GM21367 (cell line): Measurements from ENCODE around the gene MOV10L1.

Experiments used
- ATAC-seq: cut with Tn5 transposase; IDR thresholded peaks from one replicate; pipeline ENCODE4 v1.9.1; 2021; ENCODE audit not compliant: unreplicated experiment

MOV10L1 gene

GRCh38 chr22:50058906-50059880 lies 30.6 kb upstream of the MOV10L1 start:
- ATAC-seq: no peak

GRCh38 chr22:50059881-50060262 lies 29.9 kb upstream of the MOV10L1 start:
- ATAC-seq: no peak

DNA sequence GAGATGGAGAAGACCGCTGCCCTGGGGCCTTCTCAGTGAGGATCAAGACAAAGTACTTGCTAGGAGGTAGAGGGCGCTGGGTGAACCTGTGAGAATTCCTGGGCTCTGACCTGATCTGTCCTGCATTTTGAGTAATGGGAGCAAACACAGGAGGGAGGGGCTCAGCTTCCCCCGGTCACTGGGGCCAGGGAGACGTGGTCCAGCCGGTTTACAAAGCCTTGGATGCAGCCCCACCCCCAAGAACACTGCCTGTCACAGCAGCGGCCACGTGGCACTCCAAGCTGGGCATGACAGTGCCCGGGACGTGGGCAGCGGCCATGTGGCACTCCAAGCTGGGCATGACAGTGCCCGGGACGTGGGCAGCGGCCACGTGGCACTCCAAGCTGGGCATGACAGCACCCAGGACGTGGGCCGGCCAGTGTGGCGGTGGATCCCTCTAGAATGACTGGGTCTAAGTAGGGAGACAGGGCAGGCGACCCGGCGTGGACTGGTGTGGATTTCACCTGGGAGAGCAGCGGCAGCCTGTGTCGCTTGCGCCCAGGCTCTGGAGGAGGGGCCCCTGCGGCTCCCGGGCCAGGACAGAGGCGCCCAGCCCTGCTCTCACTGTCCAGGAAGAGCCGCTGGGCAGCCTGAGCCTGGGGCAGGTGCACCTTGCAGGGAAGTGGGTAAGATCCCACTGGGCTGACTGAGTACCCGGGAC lies 29.2 kb upstream of the MOV10L1 start:
- ATAC-seq: no peak

- ATAC-seq: no peak
Measured at GRCh38 chr22:50061141-50061823, 28.5 kb upstream of the MOV10L1 start.

DNA sequence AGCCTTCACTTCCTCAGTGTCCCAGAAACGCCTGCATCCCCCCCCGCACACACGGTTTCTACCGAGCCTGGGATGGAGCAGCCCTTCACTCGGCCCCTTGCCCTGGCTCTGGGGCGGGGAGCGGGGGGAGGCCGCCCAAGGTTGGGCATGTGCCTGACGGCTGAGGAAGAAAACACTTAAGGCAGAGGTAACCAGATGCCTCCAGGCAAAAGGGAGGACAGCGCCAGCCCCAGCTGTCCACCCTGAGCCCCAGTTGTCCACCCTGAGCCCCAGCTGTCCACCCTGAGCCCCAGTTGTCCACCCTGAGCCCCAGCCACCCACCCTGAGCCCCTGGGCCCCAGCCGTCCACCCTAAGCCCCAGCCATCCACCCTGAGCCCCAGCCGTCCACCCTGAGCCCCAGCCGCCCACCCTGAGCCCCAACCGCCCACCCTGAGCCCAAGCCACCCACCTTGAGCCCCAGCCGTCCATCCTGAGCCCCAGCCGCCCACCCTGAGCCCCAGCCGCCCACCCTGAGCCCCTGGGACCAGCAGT lies 27.9 kb upstream of the MOV10L1 start:
- ATAC-seq: no peak

- ATAC-seq: no peak
Measured at GRCh38 chr22:50062509-50063135, 27.2 kb upstream of the MOV10L1 start.

DNA sequence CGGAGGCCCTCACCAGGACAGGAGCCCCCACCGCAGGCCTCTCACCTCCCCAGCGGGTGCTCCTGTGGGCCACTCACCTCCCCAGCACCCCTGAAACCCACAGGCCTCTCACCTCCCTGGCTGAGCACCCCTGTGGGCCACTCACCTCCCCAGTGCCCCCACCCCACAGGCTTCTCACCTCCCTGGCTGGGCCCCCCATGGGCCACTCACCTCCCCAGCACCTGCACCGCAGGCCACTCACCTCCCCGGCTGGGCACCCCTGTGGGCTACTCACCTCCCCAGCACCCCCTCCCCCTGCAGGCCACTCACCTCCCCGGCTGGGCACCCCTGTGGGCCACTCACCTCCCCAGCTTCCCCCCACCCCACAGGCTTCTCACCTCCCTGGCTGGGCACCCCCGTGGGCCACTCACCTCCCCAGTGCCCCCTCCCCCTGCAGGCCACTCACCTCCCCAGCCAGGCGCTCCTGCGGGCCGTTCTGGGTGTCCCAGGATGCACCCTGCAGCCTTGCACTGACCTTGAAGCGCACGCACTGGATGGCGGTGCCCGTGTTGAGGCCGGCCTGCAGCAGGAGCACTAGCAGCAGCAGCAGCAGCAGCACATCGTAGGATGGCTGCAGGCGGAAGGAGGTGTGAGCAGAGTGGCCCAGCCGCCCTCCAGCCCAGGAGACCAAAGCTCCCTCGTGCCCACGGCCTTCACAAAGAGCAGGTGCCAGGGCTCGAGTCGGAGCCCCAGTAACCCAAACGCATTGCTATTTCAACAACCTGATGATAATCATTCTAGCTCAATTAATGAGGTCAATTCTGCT lies 26.0 kb upstream of the MOV10L1 start:
- ATAC-seq: no peak

DNA sequence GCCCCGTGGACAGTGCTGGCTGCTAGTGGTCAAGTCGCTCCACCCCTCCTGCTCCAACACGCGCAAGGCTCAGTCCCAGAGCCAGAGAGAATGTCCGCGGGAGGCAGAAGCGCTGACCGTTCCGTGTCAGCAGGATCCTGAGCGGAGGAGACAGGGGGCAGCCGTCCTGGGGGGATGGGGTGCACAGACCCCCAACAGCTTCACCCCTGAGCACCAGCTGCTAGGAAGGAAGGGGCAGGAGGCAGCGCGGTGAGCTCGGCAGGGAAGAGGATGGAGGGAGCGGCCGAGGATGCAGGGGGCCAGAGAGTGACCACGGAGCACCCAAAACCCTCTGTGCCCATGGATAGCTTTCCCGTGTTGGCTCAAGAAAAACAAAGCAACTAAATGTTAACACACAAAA lies 25.4 kb upstream of the MOV10L1 start:
- no peak for ATAC-seq

GRCh38 chr22:50067244-50067643 lies 22.6 kb upstream of the MOV10L1 start:
- no peak for ATAC-seq

GRCh38 chr22:50068096-50068495 lies 21.7 kb upstream of the MOV10L1 start:
- no peak for ATAC-seq

DNA sequence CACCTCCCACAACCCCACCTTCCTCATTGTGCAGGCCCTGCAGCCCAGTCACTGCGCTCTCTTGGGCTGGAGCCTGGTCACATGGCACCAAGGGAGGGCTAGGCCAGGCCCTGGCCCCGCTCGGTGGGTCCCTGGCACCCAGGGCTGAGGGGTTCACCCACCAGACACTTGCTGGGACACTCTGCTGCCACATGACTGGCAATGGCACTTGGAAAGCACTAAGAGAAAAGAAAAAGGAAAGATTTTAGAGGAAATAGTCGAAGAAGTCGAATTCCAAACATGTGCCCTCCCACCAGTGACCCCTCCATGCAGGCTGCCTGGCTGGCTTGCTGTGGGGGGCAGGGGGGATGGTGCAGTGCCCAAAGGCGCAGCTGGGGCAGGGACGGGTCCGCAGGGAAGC lies 19.4 kb upstream of the MOV10L1 start:
- ATAC-seq: no peak

DNA sequence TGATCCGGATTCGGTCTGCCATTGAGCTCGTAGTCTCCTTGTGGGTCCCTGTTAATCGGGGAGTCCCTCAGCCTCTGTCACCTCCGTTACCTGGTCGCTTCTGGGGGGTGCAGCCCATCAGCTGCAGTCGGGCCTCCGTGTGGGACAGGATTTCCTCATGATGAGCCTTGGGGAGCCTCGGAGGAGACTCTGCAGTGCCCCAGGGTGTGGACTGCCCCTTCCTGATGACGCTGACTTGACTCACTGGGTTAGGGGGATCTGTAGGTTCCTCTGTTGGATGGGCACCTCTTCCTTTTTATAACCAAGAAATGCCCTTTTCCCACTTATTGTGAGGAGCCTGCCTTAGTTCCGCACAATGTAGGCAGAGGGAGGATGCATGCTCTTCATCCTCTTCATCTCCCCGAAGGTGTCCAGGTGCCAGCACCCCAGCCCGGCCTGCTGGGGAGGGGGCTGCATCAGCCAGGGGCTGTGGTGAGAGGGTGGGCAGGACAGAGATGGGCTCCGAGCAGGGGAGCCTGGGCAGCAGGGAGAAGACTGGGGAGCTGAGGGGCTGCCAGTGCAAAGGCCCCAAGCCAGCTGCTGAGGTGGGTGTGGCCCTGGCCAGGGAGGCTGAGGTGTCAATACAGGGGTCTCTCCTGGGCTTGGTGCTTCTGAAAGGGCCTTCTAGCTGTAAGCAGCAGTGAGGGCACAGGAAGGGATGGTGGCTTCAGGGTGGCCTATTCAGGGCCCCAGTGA lies 18.2 kb upstream of the MOV10L1 start:
- no peak for ATAC-seq

DNA sequence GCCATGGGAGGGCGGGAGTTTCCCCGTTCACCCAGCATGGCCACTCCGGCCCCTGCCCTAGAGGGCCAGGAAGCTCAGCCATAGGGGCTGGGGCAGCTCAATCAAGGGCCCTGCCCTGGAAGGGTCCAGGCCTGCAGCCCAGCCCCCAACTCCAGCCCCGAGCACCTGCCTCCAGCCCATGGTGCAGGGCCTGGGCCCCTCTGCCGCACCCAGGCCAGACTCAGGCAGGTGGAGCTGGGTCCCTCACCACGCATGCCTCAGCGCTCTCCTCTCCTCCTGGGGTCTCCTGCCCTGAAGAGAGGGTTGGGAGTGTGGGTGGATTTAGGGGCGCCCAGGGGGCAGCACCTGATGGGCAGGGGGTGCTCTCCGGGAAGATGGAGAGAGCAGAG lies 17.6 kb upstream of the MOV10L1 start:
- no peak for ATAC-seq

GRCh38 chr22:50072714-50073538 lies 16.9 kb upstream of the MOV10L1 start:
- ATAC-seq: no peak

GRCh38 chr22:50074056-50074455 lies 15.8 kb upstream of the MOV10L1 start:
- ATAC-seq: no peak

DNA sequence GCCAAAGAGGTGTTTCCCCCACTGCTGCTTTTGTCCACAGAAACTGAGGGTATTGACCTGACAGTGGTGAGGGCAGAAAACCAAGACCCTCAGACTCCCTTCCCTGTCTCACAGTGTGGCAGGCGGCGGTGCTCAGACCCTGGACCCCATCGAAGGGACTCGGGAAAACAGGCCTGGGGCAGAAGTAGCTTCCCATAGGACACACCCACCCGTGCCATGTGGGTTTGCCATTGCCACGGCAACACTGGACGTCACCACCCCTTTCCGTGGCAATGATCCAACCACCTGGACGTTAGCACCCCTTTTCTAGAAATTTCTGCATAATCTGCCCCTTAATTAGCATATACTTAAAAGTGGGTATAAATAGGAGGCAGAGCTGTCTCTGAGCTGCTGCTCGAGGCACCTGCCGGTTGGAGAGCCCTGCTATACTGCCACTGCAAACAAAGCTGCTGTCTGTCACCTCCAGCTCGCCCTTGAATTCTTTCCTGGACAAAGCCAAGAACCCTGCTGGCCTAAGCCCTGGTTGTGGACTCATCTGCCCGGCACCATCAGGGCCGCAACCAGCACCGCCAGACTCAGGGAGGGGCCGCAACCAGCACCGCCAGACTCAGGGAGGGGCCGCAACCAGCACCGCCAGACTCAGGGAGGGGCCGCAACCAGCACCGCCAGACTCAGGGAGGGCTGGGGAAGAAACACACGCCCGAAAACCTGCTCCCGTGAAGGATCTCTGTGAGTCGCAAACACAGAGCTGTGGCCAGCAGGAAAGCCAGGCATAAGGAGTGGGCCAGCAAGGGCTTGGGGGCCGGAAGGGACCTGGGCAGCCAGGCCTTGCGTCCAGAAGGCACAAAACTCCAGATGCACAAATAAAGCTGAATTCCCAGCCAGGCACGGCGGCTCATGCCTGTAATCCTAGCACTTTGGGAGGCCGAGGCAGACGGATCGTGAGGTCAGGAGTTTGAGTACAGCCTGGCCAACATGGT lies 15.0 kb upstream of the MOV10L1 start:
- no peak for ATAC-seq
